Central memory CD8-positive, alpha-beta T cell (primary cell): Measurements from ENCODE around the gene BCLAF1.
"Not testable (repeated sequence)": the region's sequence is repeated elsewhere in the genome, so short reads cannot be mapped to it uniquely, and the experiment has no call there.

Experiments used
- ATAC-seq: fragments of 150-1000 bp; cut with Tn5 transposase; replicated peaks from 2 replicates; pipeline ENCODE4 v1.10.0; 2022; ENCODE audit warnings: mild to moderate bottlenecking, moderate FRiP score, moderate number of reproducible peaks; ENCODE audit not compliant: poor library complexity, severe bottlenecking; ENCODE audit errors: extremely low read depth
- DNase-seq, 2 donors: peaks; one replicate each; pipeline ENCODE4 v3.0.0; 2021; ENCODE audit warnings: low spot score in 2 of 2
- H3K27ac Mint-ChIP-seq: one replicate; pipeline ENCODE4 v1.8.0; 2022; ENCODE audit warnings: low read depth, mild to moderate bottlenecking, moderate library complexity, mixed read lengths
- H3K27me3 Mint-ChIP-seq: one replicate; pipeline ENCODE4 v1.8.0; 2022; ENCODE audit warnings: mixed read lengths
- H3K36me3 Mint-ChIP-seq: one replicate; pipeline ENCODE4 v1.8.0; 2022; ENCODE audit warnings: mild to moderate bottlenecking, moderate library complexity, mixed read lengths; ENCODE audit not compliant: insufficient read depth
- H3K4me1 Mint-ChIP-seq: one replicate; pipeline ENCODE4 v1.8.0; 2022; ENCODE audit warnings: mixed read lengths
- H3K4me3 Mint-ChIP-seq: one replicate; pipeline ENCODE4 v1.8.0; 2022; ENCODE audit warnings: mild to moderate bottlenecking, moderate library complexity, mixed read lengths
- H3K9me3 Mint-ChIP-seq: one replicate; pipeline ENCODE4 v1.8.0; 2022; ENCODE audit warnings: mixed read lengths

The BCLAF1 gene

DNA sequence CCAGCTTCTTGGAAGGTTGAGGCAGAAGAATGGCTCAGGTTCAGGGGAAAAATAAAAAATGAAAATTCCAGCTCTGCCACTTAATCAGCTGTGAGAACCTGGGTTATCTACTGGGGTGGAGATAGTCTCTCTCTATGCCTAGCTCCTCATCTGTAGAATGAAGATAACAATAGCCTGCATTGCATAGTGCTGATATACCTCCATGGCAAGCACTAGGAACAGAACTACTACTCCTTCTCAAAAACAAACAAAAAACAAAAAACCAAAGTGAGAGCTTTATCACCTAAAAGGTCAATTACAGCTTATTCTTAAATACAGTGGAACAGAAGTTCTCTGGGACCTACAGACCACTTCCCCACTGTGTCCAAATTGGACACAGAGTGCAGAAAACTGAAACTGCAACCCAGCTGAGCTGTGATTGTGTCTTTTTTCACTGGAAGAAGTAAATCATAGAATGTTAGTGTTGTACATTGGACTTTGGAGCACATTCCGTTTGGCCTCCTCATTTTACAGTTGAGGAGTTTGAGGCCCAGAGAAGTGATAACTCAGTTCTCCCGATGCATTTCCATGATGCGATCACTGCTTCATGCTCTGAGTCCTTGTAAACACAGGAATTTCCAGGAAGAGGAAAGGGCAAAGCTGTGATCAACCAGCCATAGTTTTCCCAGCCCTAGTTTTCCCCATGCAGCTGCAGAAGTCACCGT, 62.8 kb downstream of the BCLAF1 start:
- Mint-ChIP-seq H3K9me3 (no peaks in the 10 kb centered on the region), H3K4me1 (peaks cover 13% of the 10 kb centered on the region), H3K27ac (no peak overlapping the region), H3K4me3 (peak overlapping the region; percentile 21), H3K36me3 (no peaks in the 10 kb centered on the region), H3K27me3 (peaks cover 10% of the 10 kb centered on the region)
- ATAC-seq: peak; percentile 42
- no peak for DNase-seq

GRCh38 chr6:136226027-136226673, 63.5 kb downstream of the BCLAF1 start:
- DNase-seq (peak; percentile 45 to 50), ATAC-seq (peak; percentile 77)
- peaks cover 13% of the 10 kb centered on the region for H3K4me1 Mint-ChIP-seq
- no peaks in the 10 kb centered on the region for H3K9me3 Mint-ChIP-seq
- peak overlapping the region; percentile 21 for H3K4me3 Mint-ChIP-seq
- H3K27me3 Mint-ChIP-seq: peaks cover 10% of the 10 kb centered on the region
- H3K27ac Mint-ChIP-seq: no peak overlapping the region
- no peaks in the 10 kb centered on the region for H3K36me3 Mint-ChIP-seq

DNA sequence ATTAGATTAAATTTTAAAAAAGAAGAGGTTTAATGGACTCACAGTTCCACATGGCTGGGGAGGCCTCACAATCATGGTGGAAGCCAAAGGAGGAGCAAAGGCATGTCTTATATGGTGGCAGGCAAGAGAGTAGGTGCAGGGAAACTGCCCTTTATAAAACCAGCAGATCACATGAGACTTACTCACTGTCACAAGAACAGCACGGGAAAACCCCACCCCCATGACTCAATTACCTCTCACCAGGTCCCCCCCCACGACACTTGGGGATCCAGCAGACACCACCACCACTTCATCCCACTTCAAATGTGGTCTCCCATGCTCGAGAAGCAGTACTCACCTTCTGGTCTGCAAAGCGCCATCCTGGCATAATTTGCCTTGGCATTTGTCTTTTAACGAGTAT, 64.2 kb downstream of the BCLAF1 start:
- H3K4me3 Mint-ChIP-seq: no peak overlapping the region
- peaks cover 1% of the 10 kb centered on the region for H3K9me3 Mint-ChIP-seq
- no peaks in the 10 kb centered on the region for H3K36me3 Mint-ChIP-seq
- H3K27me3 Mint-ChIP-seq: peaks cover 10% of the 10 kb centered on the region
- no peak for ATAC-seq
- no peak for DNase-seq
- no peak overlapping the region for H3K27ac Mint-ChIP-seq
- H3K4me1 Mint-ChIP-seq: peaks cover 13% of the 10 kb centered on the region

GRCh38 chr6:136224974-136225373, 64.7 kb downstream of the BCLAF1 start:
- H3K4me3 Mint-ChIP-seq, H3K36me3 Mint-ChIP-seq, DNase-seq, ATAC-seq, H3K27ac Mint-ChIP-seq, H3K9me3 Mint-ChIP-seq, H3K27me3 Mint-ChIP-seq: not testable (repeated sequence)
- peaks cover 13% of the 10 kb centered on the region for H3K4me1 Mint-ChIP-seq

DNA sequence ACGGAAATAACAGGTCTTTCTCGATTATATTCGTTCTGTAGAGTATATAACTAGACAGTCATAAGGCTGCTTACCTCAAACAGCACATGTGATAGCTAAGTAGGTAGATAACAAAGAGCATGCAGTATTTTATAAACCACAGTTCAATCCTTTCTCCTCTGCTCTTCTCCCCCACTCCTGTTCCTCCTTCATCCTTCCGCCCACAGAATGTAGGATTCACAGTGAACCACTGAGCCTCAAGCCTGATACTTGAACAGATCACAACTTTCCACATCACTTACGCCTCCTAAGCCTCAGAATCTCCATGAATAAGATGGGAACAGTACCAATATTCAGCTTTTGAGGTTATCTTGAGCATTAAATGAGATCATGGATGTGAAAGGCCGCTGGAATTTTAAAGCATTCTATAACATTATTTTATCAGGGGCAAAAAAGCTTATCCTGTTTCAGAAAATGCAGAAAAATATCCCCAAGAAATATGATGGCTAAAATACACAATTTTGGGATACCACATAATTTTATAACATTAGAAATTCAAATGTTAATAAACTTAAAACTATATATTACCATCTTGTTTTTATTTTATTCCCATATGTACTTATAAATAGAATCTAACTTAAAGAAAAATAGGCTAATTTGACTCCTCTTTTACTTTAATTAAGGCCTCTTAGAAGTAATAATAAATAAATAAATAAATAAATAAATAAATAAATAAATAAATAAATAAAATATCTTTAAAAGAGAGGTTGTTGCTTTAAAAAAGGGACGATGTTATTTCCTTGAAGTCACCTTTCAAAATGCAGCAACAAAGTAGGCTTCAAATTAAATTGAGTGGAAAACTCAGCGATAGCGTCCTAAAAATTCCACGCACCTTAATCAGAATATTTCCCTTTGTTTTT, 72.9 kb downstream of the BCLAF1 start:
- no peaks in the 10 kb centered on the region for H3K4me1 Mint-ChIP-seq
- H3K4me3 Mint-ChIP-seq: no peak overlapping the region
- no peaks in the 10 kb centered on the region for H3K27me3 Mint-ChIP-seq
- H3K36me3 Mint-ChIP-seq: no peaks in the 10 kb centered on the region
- H3K27ac Mint-ChIP-seq: no peak overlapping the region
- no peak for ATAC-seq
- DNase-seq: no peak
- peaks cover 7% of the 10 kb centered on the region for H3K9me3 Mint-ChIP-seq

- ATAC-seq (no peak), DNase-seq (no peak)
- Mint-ChIP-seq H3K9me3 (no peaks in the 10 kb centered on the region), H3K4me1 (no peaks in the 10 kb centered on the region), H3K27ac (no peak overlapping the region), H3K27me3 (no peaks in the 10 kb centered on the region), H3K36me3 (no peaks in the 10 kb centered on the region), H3K4me3 (no peak overlapping the region)
These were observed 75.8 kb downstream of the BCLAF1 start for GRCh38 chr6:136213853-136214252.

GRCh38 chr6:136213012-136213539, 76.6 kb downstream of the BCLAF1 start:
- no peaks in the 10 kb centered on the region for H3K4me1 Mint-ChIP-seq
- no peak for DNase-seq
- no peaks in the 10 kb centered on the region for H3K27me3 Mint-ChIP-seq
- H3K4me3 Mint-ChIP-seq: no peak overlapping the region
- no peaks in the 10 kb centered on the region for H3K36me3 Mint-ChIP-seq
- no peaks in the 10 kb centered on the region for H3K9me3 Mint-ChIP-seq
- no peak for ATAC-seq
- no peak overlapping the region for H3K27ac Mint-ChIP-seq

GRCh38 chr6:136212608-136213007, 77.0 kb downstream of the BCLAF1 start:
- no peaks in the 10 kb centered on the region for H3K9me3 Mint-ChIP-seq
- ATAC-seq: no peak
- H3K27ac Mint-ChIP-seq: no peak overlapping the region

GRCh38 chr6:136210398-136211165, 79.1 kb downstream of the BCLAF1 start:
- ATAC-seq (no peak), DNase-seq (no peak)
- Mint-ChIP-seq H3K4me1 (no peaks in the 10 kb centered on the region), H3K27ac (no peak overlapping the region), H3K9me3 (no peaks in the 10 kb centered on the region), H3K4me3 (no peak overlapping the region), H3K27me3 (no peaks in the 10 kb centered on the region), H3K36me3 (no peaks in the 10 kb centered on the region)

More at GRCh38 chr6:136212608-136213007, 77.0 kb downstream of the BCLAF1 start:
- no peaks in the 10 kb centered on the region for H3K27me3 Mint-ChIP-seq
- DNase-seq: no peak
- no peaks in the 10 kb centered on the region for H3K36me3 Mint-ChIP-seq
- no peak overlapping the region for H3K4me3 Mint-ChIP-seq
- H3K4me1 Mint-ChIP-seq: no peaks in the 10 kb centered on the region

DNA sequence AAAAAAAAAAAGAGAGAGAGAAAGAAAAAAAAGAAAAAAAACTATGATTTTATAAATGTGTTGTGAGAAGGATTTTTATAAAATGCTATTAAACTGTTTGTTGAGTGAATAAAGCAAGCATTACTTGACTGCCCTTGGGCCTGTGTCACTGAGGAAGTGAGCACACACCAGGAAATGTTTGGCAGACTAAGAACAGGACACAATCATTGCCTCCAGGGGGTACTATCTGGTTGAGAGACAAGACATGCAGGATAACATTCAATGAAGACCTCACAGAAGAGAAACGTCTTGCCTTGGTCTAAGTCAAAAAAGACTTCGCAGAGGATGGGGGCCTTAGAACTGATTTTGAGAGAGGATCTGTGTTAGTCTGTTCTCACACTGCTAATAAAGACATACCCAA, 80.2 kb downstream of the BCLAF1 start:
- ATAC-seq (no peak), DNase-seq (no peak)
- no peak overlapping the region for H3K27ac Mint-ChIP-seq
- no peaks in the 10 kb centered on the region for H3K36me3 Mint-ChIP-seq
- no peaks in the 10 kb centered on the region for H3K4me1 Mint-ChIP-seq
- H3K9me3 Mint-ChIP-seq: no peaks in the 10 kb centered on the region
- no peak overlapping the region for H3K4me3 Mint-ChIP-seq
- H3K27me3 Mint-ChIP-seq: no peaks in the 10 kb centered on the region

GRCh38 chr6:136208783-136209182, 80.9 kb downstream of the BCLAF1 start:
- DNase-seq: no peak
- Mint-ChIP-seq H3K4me1 (no peaks in the 10 kb centered on the region), H3K27me3 (no peaks in the 10 kb centered on the region), H3K36me3 (no peaks in the 10 kb centered on the region), H3K4me3 (no peak overlapping the region), H3K9me3 (no peaks in the 10 kb centered on the region), H3K27ac (no peak overlapping the region)
- no peak for ATAC-seq
